A549 (cell line): ENCODE data around the gene COL1A1. TPM values are rescaled to one million over a fixed set of nuclear protein-coding genes. Genes with fewer than 3 reads are reported as not detected.

Experiments
- ATAC-seq, 2 experiments: fragments of 200-7000 bp in 1 of 2; fragments of >200 bp in 1 of 2; cut with Nextera tagmentation in 1 of 2; cut with Tn5 transposase in 1 of 2; 3 replicates each; pipeline versions ENCODE4 v1.8.0 to v1.9.1; 2018 to 2020; ENCODE audit warnings: mild to moderate bottlenecking in 1 of 2, moderate library complexity in 1 of 2
- CTCF ChIA-PET: fragments of 300-600 bp; sonication (Branson Sonifier 250); formaldehyde crosslinking; extraction: SDS; loops from one replicate; lab custom pipeline; 2021; ENCODE audit warnings: antibody characterized with exemption, inconsistent platforms; lab: Yijun Ruan, JAX
- POLR2A ChIA-PET: fragments of 350-600 bp; formaldehyde crosslinking; extraction: SDS; loops from one replicate; lab custom pipeline; 2021; ENCODE audit warnings: antibody characterized with exemption, inconsistent platforms; lab: Yijun Ruan, JAX
- DNase-seq, 2 experiments: peaks; one replicate each; pipeline versions ENCODE4 v3.0.0 to v3.0.0-alpha.2; 2011 to 2016; ENCODE audit warnings: low read depth in 1 of 2, low spot score in 1 of 2
- FAIRE-seq: peaks from 2 replicates; lab custom pipeline; 2011; peaks lifted over from hg19 to GRCh38; lab: Jason Lieb, UNC
- H3K27ac ChIP-seq, 2 experiments: fragments of >200 bp; sonication (Bioruptor Twin); formaldehyde crosslinking; 3 replicates each; pipeline ENCODE4 v1.5.1; 2016 to 2017
- H3K4me1 ChIP-seq: fragments of >200 bp; sonication (Bioruptor Twin); formaldehyde crosslinking; 3 replicates; pipeline ENCODE4 v1.6.1; 2016
- H3K4me2 ChIP-seq: fragments of >200 bp; sonication (Bioruptor Twin); formaldehyde crosslinking; 3 replicates; pipeline ENCODE4 v1.6.1; 2016
- H3K4me3 ChIP-seq: fragments of >200 bp; sonication (Bioruptor Twin); formaldehyde crosslinking; 3 replicates; pipeline ENCODE4 v1.5.1; 2016
- H3K9me3 ChIP-seq: fragments of >200 bp; sonication (Bioruptor Twin); formaldehyde crosslinking; 3 replicates; pipeline ENCODE4 v1.6.1; 2016
- CBX8 ChIP-seq: fragments of 200-600 bp; sonication (generic); IDR thresholded peaks from 2 replicates; pipeline ENCODE4 v1.6.1; 2016
- CEBPB ChIP-seq, 2 experiments: fragments of >200 bp in 1 of 2; sonication (Bioruptor Twin) in 1 of 2; formaldehyde crosslinking in 1 of 2; IDR thresholded peaks; 2 replicates each; pipeline ENCODE4 v1.6.1; 2012 to 2016
- CHD2 ChIP-seq: fragments of 150-350 bp; IDR thresholded peaks from 2 replicates; pipeline ENCODE4 v1.6.1; 2014; ENCODE audit warnings: low read length; ENCODE audit not compliant: partially characterized antibody
- EHF ChIP-seq: fragments of 250-450 bp; sonication (Bioruptor Pico); IDR thresholded peaks from 2 replicates; pipeline ENCODE4 v1.5.0; 2020; ENCODE audit warnings: mild to moderate bottlenecking
- FOSB ChIP-seq: fragments of 250-450 bp; sonication (Bioruptor Pico); IDR thresholded peaks from 2 replicates; pipeline ENCODE4 v1.5.0; 2020; ENCODE audit warnings: mild to moderate bottlenecking, moderate library complexity
- HDAC2 ChIP-seq: fragments of 200-600 bp; sonication (generic); IDR thresholded peaks from 2 replicates; pipeline ENCODE4 v1.6.1; 2016
- JUN ChIP-seq, 2 experiments: fragments of >200 bp; sonication (Bioruptor Twin); formaldehyde crosslinking; IDR thresholded peaks; 2 replicates in 1 of 2; 3 replicates in 1 of 2; pipeline ENCODE4 v1.6.1; 2016 to 2017
- JUNB ChIP-seq: fragments of >200 bp; sonication (Bioruptor Twin); formaldehyde crosslinking; IDR thresholded peaks from 2 replicates; pipeline ENCODE4 v1.6.1; 2016
- KDM1A ChIP-seq: fragments of 200-600 bp; sonication (generic); IDR thresholded peaks from 2 replicates; pipeline ENCODE4 v1.6.1; 2016; ENCODE audit warnings: low read depth, mild to moderate bottlenecking
- KDM5A ChIP-seq: fragments of 200-600 bp; sonication (generic); IDR thresholded peaks from 2 replicates; pipeline ENCODE4 v1.6.1; 2016; ENCODE audit warnings: antibody characterized with exemption, mild to moderate bottlenecking
- MAFK ChIP-seq: fragments of 450-650 bp; IDR thresholded peaks from 2 replicates; pipeline ENCODE4 v1.6.1; 2014; ENCODE audit not compliant: partially characterized antibody
- NFE2L2 ChIP-seq: fragments of 150-350 bp; conservative IDR thresholded peaks from 2 replicates; pipeline ENCODE4 v1.6.1; 2014; ENCODE audit warnings: low read length
- NPAS2 ChIP-seq: fragments of 250-450 bp; sonication (Bioruptor Pico); IDR thresholded peaks from 2 replicates; pipeline ENCODE4 v1.8.0; 2022; ENCODE audit warnings: mild to moderate bottlenecking, moderate library complexity, borderline replicate concordance
- PHF8 ChIP-seq: fragments of 200-600 bp; sonication (generic); IDR thresholded peaks from 2 replicates; pipeline ENCODE4 v1.6.1; 2016; ENCODE audit warnings: low read depth, mild to moderate bottlenecking, antibody characterized with exemption, moderate library complexity, borderline replicate concordance
- POLR2A ChIP-seq: IDR thresholded peaks from 2 replicates; pipeline ENCODE4 v1.6.1; 2012; ENCODE audit warnings: mild to moderate bottlenecking, low read length
- RARB ChIP-seq: fragments of 250-450 bp; sonication (Bioruptor Pico); IDR thresholded peaks from 2 replicates; pipeline ENCODE4 v1.8.0; 2021; ENCODE audit warnings: mild to moderate bottlenecking, moderate library complexity
- RFX5 ChIP-seq: fragments of 450-650 bp; IDR thresholded peaks from 2 replicates; pipeline ENCODE4 v1.7.1; 2014; ENCODE audit warnings: antibody characterized with exemption, mild to moderate bottlenecking, moderate library complexity
- SREBF2 ChIP-seq: fragments of 450-650 bp; IDR thresholded peaks from 2 replicates; pipeline ENCODE4 v1.6.1; 2014; ENCODE audit warnings: mild to moderate bottlenecking, moderate library complexity
- TFCP2L1 ChIP-seq: fragments of 250-450 bp; sonication (Bioruptor Pico); IDR thresholded peaks from 2 replicates; pipeline ENCODE4 v1.5.0; 2021; ENCODE audit warnings: mild to moderate bottlenecking
- ZSCAN20 ChIP-seq: fragments of 250-450 bp; sonication (Bioruptor Pico); IDR thresholded peaks from 2 replicates; pipeline ENCODE4 v1.8.0; 2022; ENCODE audit warnings: mild to moderate bottlenecking, moderate library complexity
- WGBS: methylation state at CpG from one replicate; pipeline ENCODE4 v1.1.6; 2017; ENCODE audit errors: missing lambda C conversion rate; 5-methylcytosine and 5-hydroxymethylcytosine counted together
- polyA plus RNA-seq, 4 experiments: library from polyadenylated mRNA; depleted of rRNA in 3 of 4; stranded (reverse); fragments of >200 nt; fragmentation: RNase III in 1 of 4; extraction: RNeasy Plus Mini Kit Qiagen cat#74134 plus additional on column Dnase treatment in 1 of 4; gene quantifications; 2 replicates in 3 of 4; 3 replicates in 1 of 4; pipeline ENCODE4 v1.2.3, GENCODE V29; 2011 to 2017
- TF ChIP-seq, protein P1 (sequence below): fragments of 200-600 bp; sonication (generic); IDR thresholded peaks from 2 replicates; pipeline ENCODE4 v1.6.1; 2016; ENCODE audit warnings: antibody characterized with exemption, mild to moderate bottlenecking, moderate library complexity
- TF ChIP-seq, protein P2 (sequence below): fragments of >200 bp; sonication (Bioruptor Twin); formaldehyde crosslinking; IDR thresholded peaks from 3 replicates; pipeline ENCODE4 v1.5.1; 2016
- TF ChIP-seq, protein P3 (sequence below): IDR thresholded peaks from 2 replicates; pipeline ENCODE4 v1.6.1; 2012
- TF ChIP-seq, protein P4 (sequence below): fragments of >200 bp; sonication (Bioruptor Twin); formaldehyde crosslinking; IDR thresholded peaks from 2 replicates; pipeline ENCODE4 v1.6.1; 2016
- TF ChIP-seq, protein P5 (sequence below): fragments of 450-650 bp; IDR thresholded peaks from 2 replicates; pipeline ENCODE4 v1.6.1; 2014; ENCODE audit warnings: antibody characterized with exemption

The COL1A1 gene
- polyA plus RNA-seq, 2 of the 4 experiments (the other 2 are of a cell fraction), result 4.4 to 34.3 TPM

DNA sequence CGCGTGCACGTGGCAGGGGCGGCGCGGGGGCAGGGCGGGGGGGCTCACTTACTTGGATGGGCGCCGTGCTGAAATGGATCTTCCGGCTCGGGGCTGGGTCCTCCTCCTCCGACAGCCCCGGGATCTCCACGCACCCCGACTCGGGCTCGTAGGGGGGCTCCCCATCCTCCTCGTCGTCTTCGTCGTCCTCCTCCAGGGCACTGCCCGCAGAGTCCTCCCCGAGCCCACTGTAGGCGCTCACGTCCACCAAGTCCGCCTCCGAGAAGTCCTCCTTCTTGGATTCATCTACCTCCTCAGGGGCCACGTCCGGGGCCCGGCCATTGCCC lies 52.4 kb downstream of the COL1A1 start:
- CTCF ChIA-PET, result interaction anchor here (1.0 to 60.2 kb wide), 9 partner anchors 10 to 197 kb away, joined by 3 to 1356 read pairs (median 6); partner anchors contain the start of genes PDK2 and SGCA
- POLR2A ChIA-PET, result interaction anchor here (1.3 kb wide), 1 partner anchor 12 kb away, joined by 3 read pairs; no protein-coding TSS in a partner anchor
- ATAC-seq (no peak), FAIRE-seq (no peak), DNase-seq (no peak)
- Histone ChIP-seq H3K4me2 (peak overlapping the region; percentile 95), H3K4me3 (peak overlapping the region; percentile 86), H3K27ac (peak overlapping the region; percentile 96 to 98), H3K9me3 (no peaks in the 10 kb centered on the region), H3K4me1 (peaks cover 51% of the 10 kb centered on the region)
- TF ChIP-seq, protein P1, sequence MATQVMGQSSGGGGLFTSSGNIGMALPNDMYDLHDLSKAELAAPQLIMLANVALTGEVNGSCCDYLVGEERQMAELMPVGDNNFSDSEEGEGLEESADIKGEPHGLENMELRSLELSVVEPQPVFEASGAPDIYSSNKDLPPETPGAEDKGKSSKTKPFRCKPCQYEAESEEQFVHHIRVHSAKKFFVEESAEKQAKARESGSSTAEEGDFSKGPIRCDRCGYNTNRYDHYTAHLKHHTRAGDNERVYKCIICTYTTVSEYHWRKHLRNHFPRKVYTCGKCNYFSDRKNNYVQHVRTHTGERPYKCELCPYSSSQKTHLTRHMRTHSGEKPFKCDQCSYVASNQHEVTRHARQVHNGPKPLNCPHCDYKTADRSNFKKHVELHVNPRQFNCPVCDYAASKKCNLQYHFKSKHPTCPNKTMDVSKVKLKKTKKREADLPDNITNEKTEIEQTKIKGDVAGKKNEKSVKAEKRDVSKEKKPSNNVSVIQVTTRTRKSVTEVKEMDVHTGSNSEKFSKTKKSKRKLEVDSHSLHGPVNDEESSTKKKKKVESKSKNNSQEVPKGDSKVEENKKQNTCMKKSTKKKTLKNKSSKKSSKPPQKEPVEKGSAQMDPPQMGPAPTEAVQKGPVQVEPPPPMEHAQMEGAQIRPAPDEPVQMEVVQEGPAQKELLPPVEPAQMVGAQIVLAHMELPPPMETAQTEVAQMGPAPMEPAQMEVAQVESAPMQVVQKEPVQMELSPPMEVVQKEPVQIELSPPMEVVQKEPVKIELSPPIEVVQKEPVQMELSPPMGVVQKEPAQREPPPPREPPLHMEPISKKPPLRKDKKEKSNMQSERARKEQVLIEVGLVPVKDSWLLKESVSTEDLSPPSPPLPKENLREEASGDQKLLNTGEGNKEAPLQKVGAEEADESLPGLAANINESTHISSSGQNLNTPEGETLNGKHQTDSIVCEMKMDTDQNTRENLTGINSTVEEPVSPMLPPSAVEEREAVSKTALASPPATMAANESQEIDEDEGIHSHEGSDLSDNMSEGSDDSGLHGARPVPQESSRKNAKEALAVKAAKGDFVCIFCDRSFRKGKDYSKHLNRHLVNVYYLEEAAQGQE, result no peak
- TF ChIP-seq SREBF2, result no peak
- no peak; a peak in 1 of 5 replicates for TF ChIP-seq JUN (IDR thresholded peaks at IDR 0.05)
- TF ChIP-seq KDM5A, result no peak
- TF ChIP-seq POLR2A, result 0 out of 2 replicates have a peak, but pooled peaks have one; percentile 9
- TF ChIP-seq, protein P2, sequence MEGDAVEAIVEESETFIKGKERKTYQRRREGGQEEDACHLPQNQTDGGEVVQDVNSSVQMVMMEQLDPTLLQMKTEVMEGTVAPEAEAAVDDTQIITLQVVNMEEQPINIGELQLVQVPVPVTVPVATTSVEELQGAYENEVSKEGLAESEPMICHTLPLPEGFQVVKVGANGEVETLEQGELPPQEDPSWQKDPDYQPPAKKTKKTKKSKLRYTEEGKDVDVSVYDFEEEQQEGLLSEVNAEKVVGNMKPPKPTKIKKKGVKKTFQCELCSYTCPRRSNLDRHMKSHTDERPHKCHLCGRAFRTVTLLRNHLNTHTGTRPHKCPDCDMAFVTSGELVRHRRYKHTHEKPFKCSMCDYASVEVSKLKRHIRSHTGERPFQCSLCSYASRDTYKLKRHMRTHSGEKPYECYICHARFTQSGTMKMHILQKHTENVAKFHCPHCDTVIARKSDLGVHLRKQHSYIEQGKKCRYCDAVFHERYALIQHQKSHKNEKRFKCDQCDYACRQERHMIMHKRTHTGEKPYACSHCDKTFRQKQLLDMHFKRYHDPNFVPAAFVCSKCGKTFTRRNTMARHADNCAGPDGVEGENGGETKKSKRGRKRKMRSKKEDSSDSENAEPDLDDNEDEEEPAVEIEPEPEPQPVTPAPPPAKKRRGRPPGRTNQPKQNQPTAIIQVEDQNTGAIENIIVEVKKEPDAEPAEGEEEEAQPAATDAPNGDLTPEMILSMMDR, result no peak
- no peak for TF ChIP-seq KDM1A
- no peak for TF ChIP-seq RARB (CRISPR knock-in tag)
- no peak for TF ChIP-seq TFCP2L1 (CRISPR knock-in tag)
- no peak for TF ChIP-seq CHD2
- TF ChIP-seq, protein P3, sequence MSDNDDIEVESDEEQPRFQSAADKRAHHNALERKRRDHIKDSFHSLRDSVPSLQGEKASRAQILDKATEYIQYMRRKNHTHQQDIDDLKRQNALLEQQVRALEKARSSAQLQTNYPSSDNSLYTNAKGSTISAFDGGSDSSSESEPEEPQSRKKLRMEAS, result 0 out of 2 replicates have a peak, but pooled peaks have one; percentile 6
- TF ChIP-seq, protein P4, sequence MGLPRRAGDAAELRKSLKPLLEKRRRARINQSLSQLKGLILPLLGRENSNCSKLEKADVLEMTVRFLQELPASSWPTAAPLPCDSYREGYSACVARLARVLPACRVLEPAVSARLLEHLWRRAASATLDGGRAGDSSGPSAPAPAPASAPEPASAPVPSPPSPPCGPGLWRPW, result no peak
- TF ChIP-seq JUNB, result no peak
- TF ChIP-seq NPAS2, result no peak
- TF ChIP-seq CBX8, result no peak
- no peak for TF ChIP-seq NFE2L2
- no peak for TF ChIP-seq PHF8
- WGBS, result 3% methylated on average over 23 of the region's 30 CpGs

DNA sequence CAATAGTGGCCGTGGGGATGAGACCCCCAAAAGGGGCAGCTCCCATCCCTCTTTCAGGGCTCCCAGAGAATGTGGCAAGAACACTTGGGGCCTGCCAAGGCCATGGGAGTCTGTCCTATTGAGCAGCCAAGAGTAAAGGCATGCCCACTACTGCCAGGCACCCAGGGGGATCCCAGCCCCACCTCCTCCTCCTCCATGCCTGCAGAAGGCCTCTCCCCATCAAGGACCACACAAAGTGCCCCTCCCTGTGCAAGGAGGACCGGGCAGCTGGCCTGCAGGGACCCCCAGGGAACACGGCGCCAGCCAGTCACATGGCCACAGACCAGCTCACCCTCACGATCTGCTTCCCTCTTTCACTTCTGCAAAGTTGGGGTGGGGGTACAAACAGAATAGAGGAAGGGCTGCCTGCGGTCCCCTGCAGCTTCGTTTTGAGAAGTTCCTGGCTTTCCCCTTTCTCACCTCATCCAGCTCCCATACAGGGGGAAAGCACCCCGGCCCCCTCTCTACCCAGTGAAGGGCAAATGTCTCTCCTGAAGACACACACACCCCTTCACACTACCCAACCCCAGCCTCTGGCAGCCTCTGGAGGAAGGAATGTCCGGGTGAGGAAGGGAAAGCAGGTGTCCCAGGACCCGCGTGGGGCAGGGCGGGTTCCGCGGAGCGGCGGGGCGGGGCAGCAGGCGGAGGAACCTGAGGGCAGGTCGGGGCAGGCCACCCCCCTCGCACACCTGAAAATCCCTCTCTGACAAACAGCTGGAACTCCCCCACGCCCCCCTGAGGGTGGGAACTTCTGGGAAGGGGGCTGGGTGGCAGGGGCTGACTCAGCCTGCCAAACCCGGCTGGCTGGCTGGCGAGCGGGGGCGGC lies 53.0 kb downstream of the COL1A1 start:
- ChIA-PET POLR2A (no interaction called here), CTCF (interaction anchor here (0.8 to 60.2 kb wide), 12 partner anchors 9 to 149 kb away, joined by 3 to 1356 read pairs (median 4); partner anchors contain the start of genes PDK2 and SGCA)
- DNase-seq (peak; percentile 46 to 86), ATAC-seq (peak in 1 of 2 experiments; percentile 22; a peak in 3 of 6 replicates), FAIRE-seq (no peak)
- peak overlapping the region; percentile 95 for H3K4me2 ChIP-seq
- peak overlapping the region; percentile 86 for H3K4me3 ChIP-seq
- H3K4me1 ChIP-seq, result peaks cover 48% of the 10 kb centered on the region
- no peaks in the 10 kb centered on the region for H3K9me3 ChIP-seq
- peak overlapping the region; percentile 96 to 98 for H3K27ac ChIP-seq
- WGBS, result 12% methylated on average over 16 of the region's 25 CpGs
- TF ChIP-seq TFCP2L1 (CRISPR knock-in tag), result no peak
- TF ChIP-seq ZSCAN20, result no peak
- TF ChIP-seq JUN (IDR thresholded peaks at IDR 0.05), result peak in 1 of 2 experiments; percentile 32; a peak in 1 of 5 replicates
- no peak for TF ChIP-seq EHF (CRISPR knock-in tag)
- no peak for TF ChIP-seq POLR2A
- no peak for TF ChIP-seq MAFK
- TF ChIP-seq RARB (CRISPR knock-in tag), result no peak
- TF ChIP-seq CEBPB (IDR thresholded peaks at IDR 0.05), result no peak
- no peak for TF ChIP-seq PHF8
- no peak for TF ChIP-seq RFX5
- no peak for TF ChIP-seq KDM5A
- TF ChIP-seq, protein P5, sequence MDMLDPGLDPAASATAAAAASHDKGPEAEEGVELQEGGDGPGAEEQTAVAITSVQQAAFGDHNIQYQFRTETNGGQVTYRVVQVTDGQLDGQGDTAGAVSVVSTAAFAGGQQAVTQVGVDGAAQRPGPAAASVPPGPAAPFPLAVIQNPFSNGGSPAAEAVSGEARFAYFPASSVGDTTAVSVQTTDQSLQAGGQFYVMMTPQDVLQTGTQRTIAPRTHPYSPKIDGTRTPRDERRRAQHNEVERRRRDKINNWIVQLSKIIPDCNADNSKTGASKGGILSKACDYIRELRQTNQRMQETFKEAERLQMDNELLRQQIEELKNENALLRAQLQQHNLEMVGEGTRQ, result peak; percentile 46
- TF ChIP-seq HDAC2, result no peak
- no peak for TF ChIP-seq FOSB (CRISPR knock-in tag)
- TF ChIP-seq, protein P3, result 0 out of 2 replicates have a peak, but pooled peaks have one; percentile 32
- TF ChIP-seq, protein P2, result no peak
- no peak for TF ChIP-seq CBX8
- no peak for TF ChIP-seq NPAS2
